Brain microvascular endothelial cell (primary cell): ENCODE results near the gene CARHSP1.
"Not testable (repeated sequence)": the region's sequence is repeated elsewhere in the genome, so short reads cannot be mapped to it uniquely, and the experiment has no call there.

Source experiments
- DNase-seq: peaks from one replicate; pipeline ENCODE4 v3.0.0-alpha.2; 2020
- H3K27ac ChIP-seq: fragments of 250-450 bp; sonication (Bioruptor Pico); 2 replicates; pipeline ENCODE4 v1.5.1; 2020; ENCODE audit warnings: mild to moderate bottlenecking, moderate library complexity
- H3K27me3 ChIP-seq: fragments of 250-450 bp; sonication (Bioruptor Pico); replicated peaks from 2 replicates; pipeline ENCODE4 v1.5.1; 2020; ENCODE audit warnings: mild to moderate bottlenecking
- H3K36me3 ChIP-seq: fragments of 250-450 bp; sonication (Bioruptor Pico); replicated peaks from 2 replicates; pipeline ENCODE4 v1.5.1; 2020; ENCODE audit warnings: mild to moderate bottlenecking
- H3K4me3 ChIP-seq: 2 replicates; pipeline ENCODE4 v1.5.1; 2011; ENCODE audit warnings: low read depth, mild to moderate bottlenecking, control low read depth, low read length, moderate library complexity
- CTCF ChIP-seq: IDR thresholded peaks from 2 replicates; pipeline ENCODE4 v1.5.1; 2011; ENCODE audit warnings: low read depth, mild to moderate bottlenecking, moderate library complexity, low read length, control low read depth, inconsistent platforms; ENCODE audit errors: missing control alignments
- in situ Hi-C: cut with HindIII; loops from 2 replicates; pipeline ENCODE4 v1.10.0; 2017; ENCODE audit warnings: low sequenced_read_pairs, low pct_ligation_motif_present

The CARHSP1 gene

GRCh38 chr16:8804313-8804712 is 64.5 kb downstream of the CARHSP1 start:
- Histone ChIP-seq H3K27ac (no peak overlapping the region), H3K36me3 (peaks cover 72% of the 10 kb centered on the region), H3K4me3 (no peak overlapping the region), H3K27me3 (no peaks in the 10 kb centered on the region)
- TF ChIP-seq CTCF: no peak
- in situ Hi-C loops: no loop called here
- no peak for DNase-seq

- in situ Hi-C loops, H3K27me3 ChIP-seq, H3K4me3 ChIP-seq, H3K27ac ChIP-seq, DNase-seq: not testable (repeated sequence)
- peaks cover 67% of the 10 kb centered on the region for H3K36me3 ChIP-seq
Measured at GRCh38 chr16:8803733-8804132, 65.1 kb downstream of the CARHSP1 start.
